DOHH2 (cell line): ENCODE measurements around the gene KAT6B.

Experiments
- H3F3A ChIP-seq: fragments of 200-600 bp; sonication (generic), shearing (Covaris generic); 2 replicates; pipeline ENCODE4 v1.6.0; 2016; ENCODE audit warnings: antibody characterized with exemption, mild to moderate bottlenecking; ENCODE audit not compliant: control insufficient read depth, insufficient read depth
- H3K27ac ChIP-seq: fragments of 200-600 bp; sonication (generic); 2 replicates; pipeline ENCODE4 v1.5.1; 2014; ENCODE audit warnings: low read depth, mild to moderate bottlenecking, low read length, moderate library complexity
- H3K27me3 ChIP-seq: fragments of 200-600 bp; sonication (generic); 2 replicates; pipeline ENCODE4 v1.6.1; 2014; ENCODE audit warnings: mild to moderate bottlenecking, low read length, mixed read lengths; ENCODE audit not compliant: control insufficient read depth
- H3K36me3 ChIP-seq: fragments of 200-600 bp; sonication (generic); 2 replicates; pipeline ENCODE4 v1.6.1; 2014; ENCODE audit warnings: mild to moderate bottlenecking, low read length, moderate library complexity, mixed read lengths; ENCODE audit not compliant: control insufficient read depth
- H3K4me1 ChIP-seq: fragments of 200-600 bp; sonication (generic); 2 replicates; pipeline ENCODE4 v1.6.1; 2014; ENCODE audit warnings: mild to moderate bottlenecking, low read length, mixed read lengths; ENCODE audit not compliant: control insufficient read depth
- H3K4me2 ChIP-seq: fragments of 200-600 bp; sonication (generic); 2 replicates; pipeline ENCODE4 v1.6.0; 2014; ENCODE audit warnings: mild to moderate bottlenecking, low read length, moderate library complexity
- H3K4me3 ChIP-seq: fragments of 200-600 bp; sonication (generic); 2 replicates; pipeline ENCODE4 v1.5.1; 2014; ENCODE audit warnings: mild to moderate bottlenecking, low read length, mixed read lengths
- H3K79me2 ChIP-seq: fragments of 200-600 bp; sonication (generic); 2 replicates; pipeline ENCODE4 v1.6.1; 2014; ENCODE audit warnings: mild to moderate bottlenecking, low read length, mixed read lengths; ENCODE audit not compliant: control insufficient read depth
- H3K9me2 ChIP-seq: fragments of 200-600 bp; sonication (generic); replicated peaks from 2 replicates; pipeline ENCODE4 v1.6.1; 2014; ENCODE audit warnings: mild to moderate bottlenecking, low read length, mixed read lengths; ENCODE audit not compliant: control insufficient read depth
- H3K9me3 ChIP-seq: fragments of 200-600 bp; sonication (generic); 2 replicates; pipeline ENCODE4 v1.6.1; 2014; ENCODE audit warnings: antibody characterized with exemption, low read length, mixed read lengths; ENCODE audit not compliant: control insufficient read depth, insufficient read depth
- H4K20me1 ChIP-seq: fragments of 200-600 bp; sonication (generic); 2 replicates; pipeline ENCODE4 v1.6.0; 2014; ENCODE audit warnings: low read depth, mild to moderate bottlenecking, antibody characterized with exemption, low read length, moderate library complexity; ENCODE audit not compliant: control insufficient read depth, insufficient read depth
- CTCF ChIP-seq: fragments of 200-600 bp; sonication (generic); IDR thresholded peaks from one replicate; pipeline ENCODE4 v1.5.1; 2014; ENCODE audit warnings: antibody characterized with exemption, mild to moderate bottlenecking, low read depth, low read length; ENCODE audit not compliant: poor library complexity, severe bottlenecking
- EZH2phosphoT487 ChIP-seq: fragments of 200-600 bp; sonication (generic); IDR thresholded peaks from 2 replicates; pipeline ENCODE4 v1.6.1; 2017; ENCODE audit warnings: borderline replicate concordance, mild to moderate bottlenecking, antibody characterized with exemption, low read length, moderate library complexity, mixed read lengths

KAT6B gene

GRCh38 chr10:74925708-74926107 lies 99.3 kb downstream of the KAT6B start:
- Histone ChIP-seq H4K20me1 (no peaks in the 10 kb centered on the region), H3K27ac (no peak overlapping the region), H3K9me3 (no peaks in the 10 kb centered on the region), H3K4me3 (no peak overlapping the region), H3K9me2 (no peaks in the 10 kb centered on the region), H3K36me3 (no peaks in the 10 kb centered on the region), H3F3A (no peaks in the 10 kb centered on the region), H3K4me1 (no peaks in the 10 kb centered on the region), H3K4me2 (no peak overlapping the region), H3K79me2 (peaks cover 3% of the 10 kb centered on the region; the same call in 1 of the 2 replicates), H3K27me3 (no peaks in the 10 kb centered on the region)
- TF ChIP-seq CTCF (no peak), EZH2phosphoT487 (no peak)

GRCh38 chr10:74926791-74927585 lies 100.6 kb downstream of the KAT6B start:
- Histone ChIP-seq H3K9me3 (no peaks in the 10 kb centered on the region), H3K4me3 (no peak overlapping the region), H3K79me2 (peaks cover 3% of the 10 kb centered on the region; the same call in 1 of the 2 replicates), H3K27ac (no peak overlapping the region), H3K9me2 (no peaks in the 10 kb centered on the region), H3K4me2 (no peak overlapping the region), H4K20me1 (no peaks in the 10 kb centered on the region), H3K27me3 (no peaks in the 10 kb centered on the region), H3K36me3 (no peaks in the 10 kb centered on the region), H3F3A (no peaks in the 10 kb centered on the region), H3K4me1 (no peaks in the 10 kb centered on the region)
- TF ChIP-seq EZH2phosphoT487 (no peak), CTCF (no peak)

GRCh38 chr10:74927701-74928100 lies 101.3 kb downstream of the KAT6B start:
- Histone ChIP-seq H3K79me2 (peaks cover 3% of the 10 kb centered on the region; the same call in 1 of the 2 replicates), H3K27me3 (no peaks in the 10 kb centered on the region), H3K36me3 (no peaks in the 10 kb centered on the region), H3K9me2 (no peaks in the 10 kb centered on the region), H3K27ac (no peak overlapping the region), H3F3A (no peaks in the 10 kb centered on the region), H4K20me1 (no peaks in the 10 kb centered on the region), H3K4me3 (no peak overlapping the region), H3K4me2 (no peak overlapping the region), H3K9me3 (no peaks in the 10 kb centered on the region), H3K4me1 (no peaks in the 10 kb centered on the region)
- no peak for TF ChIP-seq EZH2phosphoT487
- TF ChIP-seq CTCF = no peak
